ENCODE data around the gene HNRNPK. TPM values are rescaled to one million over a fixed set of nuclear protein-coding genes. Genes with fewer than 3 reads are reported as not detected.

Gene HNRNPK
- total RNA-seq, 1 donor from 2014 or later: 892 TPM

Other genes with a start within 250 kb of the HNRNPK start
- gene GKAP1, start 162.4 kb downstream of the HNRNPK start, total RNA-seq: 2.3 and 2.8 TPM in 2 replicates
- gene KIF27, start 58.8 kb downstream of the HNRNPK start, total RNA-seq: 2.4 and 2.7 TPM in 2 replicates
- gene RMI1, start 590 bp upstream of the HNRNPK start, total RNA-seq: 28.9 and 29.3 TPM in 2 replicates

Measured in activated CD4-positive, alpha-beta T cell treated with anti-CD3 and anti-CD28 coated beads, Interleukin-2, amount 10 ng/mL, durations not matched to agents 24 days and 14 days (primary cell).